Spleen (tissue), 11 donors: ENCODE results near the gene ADARB2. TPM values are rescaled to one million over a fixed set of nuclear protein-coding genes. Genes with fewer than 3 reads are reported as not detected.

ENCODE experiments used
- DNase-seq: peaks from one replicate; pipeline ENCODE4 v3.0.0-alpha.2; 2020
- H3K27ac ChIP-seq, 8 donors: fragments of 200-600 bp; sonication (generic) in 7 of 8; 1 replicate in 4 of 8; 2 replicates in 4 of 8; pipeline versions ENCODE4 v1.5.0 to v1.8.0; 2016 to 2021; ENCODE audit warnings: inconsistent platforms in 4 of 8, mild to moderate bottlenecking in 4 of 8, moderate library complexity in 1 of 8
- H3K27me3 ChIP-seq, 7 donors: fragments of 200-600 bp; sonication (generic) in 6 of 7; replicated peaks in 1 of 7; 1 replicate in 4 of 7; 2 replicates in 3 of 7; pipeline versions ENCODE4 v1.5.0 to v1.8.0; 2016 to 2021; ENCODE audit warnings: inconsistent platforms in 3 of 7, mild to moderate bottlenecking in 1 of 7
- H3K36me3 ChIP-seq, 6 donors: fragments of 200-600 bp; sonication (generic) in 5 of 6; 1 replicate in 4 of 6; 2 replicates in 2 of 6; pipeline versions ENCODE4 v1.5.0 to v1.8.0; 2016 to 2021; ENCODE audit warnings: inconsistent platforms in 2 of 6
- H3K4me1 ChIP-seq, 6 donors: fragments of 200-600 bp; sonication (generic) in 5 of 6; 1 replicate in 3 of 6; 2 replicates in 3 of 6; pipeline versions ENCODE4 v1.5.0 to v1.8.0; 2016 to 2021; ENCODE audit warnings: inconsistent platforms in 3 of 6
- H3K4me3 ChIP-seq, 8 donors: fragments of 200-600 bp; sonication (generic) in 7 of 8; 1 replicate in 4 of 8; 2 replicates in 4 of 8; pipeline versions ENCODE4 v1.5.0 to v1.8.0; 2016 to 2021; ENCODE audit warnings: inconsistent platforms in 4 of 8, mild to moderate bottlenecking in 4 of 8, moderate library complexity in 2 of 8
- H3K9me3 ChIP-seq, 8 donors: fragments of 200-600 bp; sonication (generic) in 7 of 8; 1 replicate in 4 of 8; 2 replicates in 4 of 8; pipeline versions ENCODE4 v1.5.0 to v1.8.0; 2016 to 2021; ENCODE audit warnings: inconsistent platforms in 4 of 8
- CTCF ChIP-seq, 11 experiments: fragments of 200-600 bp in 7 of 11; fragments of 450-650 bp in 4 of 11; sonication (generic) in 4 of 11; IDR thresholded peaks in 8 of 11; conservative IDR thresholded peaks in 3 of 11; 1 replicate in 7 of 11; 2 replicates in 4 of 11; pipeline versions ENCODE4 v1.4.0 to v1.8.0; 2016 to 2021; ENCODE audit warnings: antibody characterized with exemption in 11 of 11, inconsistent platforms in 4 of 11, mild to moderate bottlenecking in 1 of 11
- POLR2A ChIP-seq, 3 donors: fragments of 450-650 bp; IDR thresholded peaks; one replicate each; pipeline ENCODE4 v1.5.1; 2017; ENCODE audit warnings: antibody characterized with exemption in 3 of 3, mild to moderate bottlenecking in 1 of 3
- POLR2AphosphoS5 ChIP-seq, 3 donors: sonication (generic); formaldehyde crosslinking; IDR thresholded peaks; one replicate each; pipeline ENCODE4 v1.5.1; 2017; ENCODE audit warnings: antibody characterized with exemption in 3 of 3
- WGBS, 5 donors: extraction: QIAGEN DNeasy Blood & Tissue Kit in 3 of 5; methylation state at CpG; one replicate each; pipeline versions ENCODE4 v1.1.5 to v1.1.7; 2013 to 2018; 5-methylcytosine and 5-hydroxymethylcytosine counted together
- intact Hi-C: fragments of 100-400 bp; cut with DNase I; formaldehyde crosslinking; loops from one replicate; pipeline ENCODE4 v1.15.0; 2023; ENCODE audit warnings: low total_unique reads
- polyA plus RNA-seq, 3 donors: library from polyadenylated mRNA; stranded (reverse); fragments of 200-250 nt; gene quantifications; one replicate each; pipeline ENCODE4 v1.2.1, GENCODE V29; 2013
- total RNA-seq, 7 donors: library from RNA; depleted of rRNA in 3 of 7; stranded (reverse); fragments of >200 nt in 3 of 7; fragmentation: NEBNext Ultra II Directional in 4 of 7; extraction: Animal tissue kit (Norgen Biotek cat#: 25700) in 4 of 7; gene quantifications; one replicate each; pipeline versions ENCODE4 v1.1.0 to v1.2.1, GENCODE V29; 2016 to 2021
- donor health status: healthy with polysubstance abuse.
- donor health status: DM: no; HTN: no; CAD: no; lungs with moderate emphysema.
- donor health status: DM: no; HTN: no; CAD: no.
- donor health status: Bipolar disorder and iron deficiency.
- donor health status: healthy.
- donor health status: DM: no; HTN: no; CAD: no.
- donor health status: DM: yes; HTN: yes; CAD: no.

ADARB2 gene
- total and polyA plus RNA-seq, 10 donors: 0.05 to 8.1 (median 0.96) TPM

GRCh38 chr10:1299041-1299726, 438.1 kb downstream of the ADARB2 start:
- no peak for DNase-seq
- Histone ChIP-seq H3K4me3 (no peak overlapping the region), H3K27ac (no peak overlapping the region), H3K36me3 (no peaks in the 10 kb centered on the region), H3K9me3 (no peaks in the 10 kb centered on the region), H3K27me3 (peaks cover 0 to 34% (median 0%) of the 10 kb centered on the region in 7 donors), H3K4me1 (no peaks in the 10 kb centered on the region)
- 9 to 53% (median 42%) methylated on average over 8 to 12 of the region's 12 CpGs for WGBS, 5 donors
- TF ChIP-seq CTCF (IDR thresholded peaks at IDR 0.05 in 8 of 11, conservative IDR thresholded peaks at IDR 0.05 in 3 of 11): no peak
- no peak for TF ChIP-seq POLR2AphosphoS5 (IDR thresholded peaks at IDR 0.05)
- no peak for TF ChIP-seq POLR2A (IDR thresholded peaks at IDR 0.05)
- intact Hi-C loops: no loop called here

DNA sequence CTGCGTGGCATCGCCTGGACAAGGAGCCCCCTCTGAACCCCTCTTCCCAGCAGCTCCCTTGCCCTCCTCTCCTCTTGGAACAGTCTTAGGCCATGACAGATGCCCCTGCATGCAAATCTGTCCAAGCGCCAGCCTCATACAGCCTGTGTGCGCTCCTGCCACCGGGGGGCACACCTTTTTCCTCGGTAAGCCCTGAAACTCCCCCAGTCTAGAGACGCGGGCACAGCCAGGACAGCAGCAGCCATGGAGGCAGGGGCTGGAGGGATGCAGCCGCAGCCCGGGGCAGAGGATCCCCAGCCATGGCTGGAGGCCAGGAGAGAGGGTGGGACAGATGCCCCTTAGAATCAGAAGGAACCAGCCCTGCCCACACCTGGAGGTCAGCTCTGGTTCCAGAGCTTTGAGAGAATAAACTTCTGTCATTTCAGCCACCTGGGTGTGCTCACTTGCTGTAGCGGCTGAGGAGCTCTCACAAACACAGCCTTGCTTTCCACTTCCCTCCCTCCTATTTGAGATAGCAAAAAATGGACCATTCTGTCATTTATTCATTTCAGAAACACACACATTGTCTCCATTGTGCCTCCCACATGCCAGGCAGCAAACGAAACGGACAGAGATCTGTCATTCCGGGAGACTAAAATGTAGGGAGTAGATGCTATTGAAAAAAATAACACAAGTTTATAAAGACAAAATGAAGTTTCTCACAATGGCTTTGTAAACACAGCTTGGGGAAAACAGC, 439.6 kb downstream of the ADARB2 start:
- no peak overlapping the region for H3K27ac ChIP-seq
- WGBS, 5 donors: 60 to 79% (median 70%) methylated on average over 14 of the region's 14 CpGs
- no peaks in the 10 kb centered on the region for H3K9me3 ChIP-seq
- DNase-seq: no peak
- H3K4me1 ChIP-seq: no peaks in the 10 kb centered on the region
- no peaks in the 10 kb centered on the region for H3K36me3 ChIP-seq
- intact Hi-C loops: no loop called here
- TF ChIP-seq POLR2A (IDR thresholded peaks at IDR 0.05) (no peak), POLR2AphosphoS5 (IDR thresholded peaks at IDR 0.05) (no peak), CTCF (IDR thresholded peaks at IDR 0.05 in 8 of 11, conservative IDR thresholded peaks at IDR 0.05 in 3 of 11) (no peak)
- H3K4me3 ChIP-seq: no peak overlapping the region
- H3K27me3 ChIP-seq: peaks cover 0 to 34% (median 0%) of the 10 kb centered on the region in 7 donors

- TF ChIP-seq POLR2A (IDR thresholded peaks at IDR 0.05): no peak
- TF ChIP-seq CTCF (IDR thresholded peaks at IDR 0.05 in 8 of 11, conservative IDR thresholded peaks at IDR 0.05 in 3 of 11): no peak
- TF ChIP-seq POLR2AphosphoS5 (IDR thresholded peaks at IDR 0.05): no peak
- Histone ChIP-seq H3K4me3 (no peak overlapping the region), H3K27ac (no peak overlapping the region), H3K27me3 (peaks cover 0 to 43% (median 0%) of the 10 kb centered on the region in 7 donors), H3K9me3 (no peaks in the 10 kb centered on the region), H3K36me3 (no peaks in the 10 kb centered on the region), H3K4me1 (no peaks in the 10 kb centered on the region)
- DNase-seq: no peak
- intact Hi-C loops: no loop called here
- WGBS, 5 donors: 84 to 89% (median 89%) methylated on average over 7 of the region's 7 CpGs
Measured at GRCh38 chr10:1295756-1296480, 441.4 kb downstream of the ADARB2 start.

DNA sequence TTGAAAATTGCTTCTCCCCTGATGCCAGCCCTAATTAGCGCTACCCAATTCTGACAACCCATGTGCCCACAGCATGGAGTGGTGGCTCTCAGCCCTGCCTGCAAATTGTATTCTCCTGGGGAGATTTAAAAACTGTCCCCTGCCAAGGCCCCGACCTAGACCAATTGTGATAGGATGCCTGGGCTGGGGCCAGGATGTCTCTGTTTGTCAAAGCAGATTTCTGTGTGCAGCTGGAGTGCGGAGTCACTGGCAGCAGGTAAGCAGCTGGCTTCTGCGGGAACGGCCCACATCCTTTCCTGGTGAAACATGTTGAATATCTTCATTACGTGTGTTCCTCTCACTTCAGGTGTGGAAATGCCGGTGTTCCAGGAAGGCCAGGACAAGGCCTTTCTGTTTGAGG, 442.6 kb downstream of the ADARB2 start:
- H3K4me3 ChIP-seq: no peak overlapping the region
- no peaks in the 10 kb centered on the region for H3K9me3 ChIP-seq
- WGBS, 5 donors: 76 to 86% (median 84%) methylated on average over 7 of the region's 7 CpGs
- H3K36me3 ChIP-seq: no peaks in the 10 kb centered on the region
- H3K4me1 ChIP-seq: no peaks in the 10 kb centered on the region
- no peak overlapping the region for H3K27ac ChIP-seq
- no peak for DNase-seq
- H3K27me3 ChIP-seq: peaks cover 0 to 32% (median 0%) of the 10 kb centered on the region in 7 donors
- intact Hi-C loops: no loop called here
- TF ChIP-seq CTCF (IDR thresholded peaks at IDR 0.05 in 8 of 11, conservative IDR thresholded peaks at IDR 0.05 in 3 of 11): no peak
- no peak for TF ChIP-seq POLR2AphosphoS5 (IDR thresholded peaks at IDR 0.05)
- TF ChIP-seq POLR2A (IDR thresholded peaks at IDR 0.05): no peak
